GM12878 (cell line): ENCODE data around the gene HK3. TPM values are rescaled to one million over a fixed set of nuclear protein-coding genes. Genes with fewer than 3 reads are reported as not detected.

ENCODE experiments used
- ATAC-seq: fragments of 200-7000 bp; cut with Tn5 transposase; 3 replicates; pipeline ENCODE4 v1.9.1; 2020; ENCODE audit warnings: mild to moderate bottlenecking, moderate library complexity
- BruUV-seq: library from RNA; stranded (reverse); fragments of 400-500 nt; replicated peaks from 2 replicates; lab custom pipeline; 2021; lab: Mats Ljungman, UMichigan
- CTCF ChIA-PET: fragments of 300-600 bp; sonication (Branson Sonifier 250); formaldehyde crosslinking; extraction: SDS; loops from one replicate; lab custom pipeline; 2021; ENCODE audit warnings: inconsistent platforms; lab: Yijun Ruan, JAX
- POLR2A ChIA-PET: fragments of 350-600 bp; formaldehyde crosslinking; extraction: SDS; loops from one replicate; lab custom pipeline; 2021; ENCODE audit warnings: inconsistent platforms; lab: Charles Lee
- RAD21 ChIA-PET: fragments of 300-600 bp; sonication (Branson Sonifier 250); formaldehyde crosslinking; loops from one replicate; lab custom pipeline; 2023; ENCODE audit warnings: antibody characterized with exemption; ENCODE audit not compliant: unreplicated experiment; lab: Charles Lee
- SMC1A ChIA-PET: fragments of 300-600 bp; sonication (Branson Sonifier 250); formaldehyde crosslinking; loops from one replicate; lab custom pipeline; 2023; ENCODE audit not compliant: unreplicated experiment, uncharacterized antibody; lab: Charles Lee
- DNase-seq: peaks from one replicate; pipeline ENCODE4 v3.0.0-alpha.2; 2011; ENCODE audit warnings: low read depth, low spot score
- FAIRE-seq: peaks from 3 replicates; lab custom pipeline; 2011; peaks lifted over from hg19 to GRCh38; lab: Jason Lieb, UNC
- H2AFZ ChIP-seq: 2 replicates; pipeline ENCODE4 v1.6.0; 2011; ENCODE audit warnings: low read depth, low read length, control low read depth; ENCODE audit not compliant: control insufficient read depth
- H3K27ac ChIP-seq: 2 replicates; pipeline ENCODE4 v1.5.1; 2011; ENCODE audit warnings: control low read depth; ENCODE audit not compliant: control insufficient read depth, insufficient read depth
- H3K27me3 ChIP-seq, 2 experiments: replicated peaks in 1 of 2; 2 replicates each; pipeline versions ENCODE4 v1.6.0 to v1.6.1; 2011; ENCODE audit warnings: low read length in 1 of 2; ENCODE audit not compliant: control insufficient read depth in 2 of 2, insufficient read depth in 2 of 2
- H3K36me3 ChIP-seq, 2 experiments: 2 replicates each; pipeline ENCODE4 v1.5.1; 2011; ENCODE audit warnings: low read length in 1 of 2; ENCODE audit not compliant: control insufficient read depth in 2 of 2, insufficient read depth in 2 of 2
- H3K4me1 ChIP-seq: 2 replicates; pipeline ENCODE4 v1.6.1; 2011; ENCODE audit warnings: mild to moderate bottlenecking, low read length, moderate library complexity, mixed read lengths; ENCODE audit not compliant: control insufficient read depth, insufficient read depth
- H3K4me2 ChIP-seq: 2 replicates; pipeline ENCODE4 v1.6.0; 2011; ENCODE audit warnings: control low read depth; ENCODE audit not compliant: control insufficient read depth, insufficient read depth
- H3K4me3 ChIP-seq: fragments of 200-600 bp; sonication (generic); 2 replicates; pipeline ENCODE4 v1.5.1; 2016
- H3K79me2 ChIP-seq: 2 replicates; pipeline ENCODE4 v1.6.0; 2011; ENCODE audit warnings: low read length; ENCODE audit not compliant: control insufficient read depth, insufficient read depth
- H3K9ac ChIP-seq: 2 replicates; pipeline ENCODE4 v1.8.0; 2011; ENCODE audit warnings: low read length, control low read depth, mixed read lengths; ENCODE audit not compliant: control insufficient read depth, insufficient read depth
- H3K9me3 ChIP-seq: replicated peaks from 3 replicates; pipeline ENCODE4 v1.5.1; 2011; ENCODE audit warnings: mild to moderate bottlenecking, low read length; ENCODE audit not compliant: control insufficient read depth, insufficient read depth
- H4K20me1 ChIP-seq: 2 replicates; pipeline ENCODE4 v1.6.0; 2011; ENCODE audit not compliant: control insufficient read depth, insufficient read depth
- CHD1 ChIP-seq: IDR thresholded peaks from 2 replicates; pipeline ENCODE4 v1.6.1; 2012; ENCODE audit warnings: low read depth, low read length, improper control_type of control experiment
- ELK1 ChIP-seq: IDR thresholded peaks from 2 replicates; pipeline ENCODE4 v1.6.1; 2012; ENCODE audit warnings: low read depth, low read length, improper control_type of control experiment
- FOXK2 ChIP-seq: fragments of 450-650 bp; IDR thresholded peaks from 2 replicates; pipeline ENCODE4 v1.6.1; 2017; ENCODE audit warnings: mild to moderate bottlenecking, moderate library complexity
- HDAC2 ChIP-seq: fragments of 200-600 bp; sonication (generic); IDR thresholded peaks from 2 replicates; pipeline ENCODE4 v1.6.1; 2017
- HDAC6 ChIP-seq: fragments of 200-600 bp; sonication (generic); IDR thresholded peaks from one replicate; pipeline ENCODE4 v1.8.0; 2017; ENCODE audit warnings: antibody characterized with exemption; ENCODE audit not compliant: unreplicated experiment
- IRF5 ChIP-seq: fragments of 450-650 bp; IDR thresholded peaks from 2 replicates; pipeline ENCODE4 v1.6.1; 2017; ENCODE audit warnings: borderline replicate concordance
- JUNB ChIP-seq: IDR thresholded peaks from 2 replicates; pipeline ENCODE4 v1.6.1; 2016; ENCODE audit warnings: antibody characterized with exemption, mild to moderate bottlenecking
- MEF2B ChIP-seq: fragments of 450-650 bp; IDR thresholded peaks from 2 replicates; pipeline ENCODE4 v1.6.1; 2018; ENCODE audit warnings: mild to moderate bottlenecking, moderate library complexity; ENCODE audit not compliant: partially characterized antibody, poor library complexity, severe bottlenecking
- NFYB ChIP-seq: IDR thresholded peaks from 2 replicates; pipeline ENCODE4 v1.6.1; 2011; ENCODE audit warnings: low read depth, mild to moderate bottlenecking, low read length, improper control_type of control experiment, moderate library complexity; ENCODE audit not compliant: insufficient read depth
- SMARCA5 ChIP-seq: fragments of 450-650 bp; IDR thresholded peaks from 2 replicates; pipeline ENCODE4 v1.6.1; 2017; ENCODE audit warnings: mild to moderate bottlenecking
- YBX1 ChIP-seq: fragments of 450-650 bp; IDR thresholded peaks from 2 replicates; pipeline ENCODE4 v1.6.1; 2016; ENCODE audit warnings: antibody characterized with exemption
- ZNF622 ChIP-seq: fragments of 450-650 bp; IDR thresholded peaks from 2 replicates; pipeline ENCODE4 v1.6.1; 2017; ENCODE audit warnings: mild to moderate bottlenecking, inconsistent platforms
- WGBS: methylation state at CpG from one replicate; pipeline ENCODE4 v1.1.6; 2016; ENCODE audit warnings: low lambda C conversion rate; ENCODE audit not compliant: insufficient replicate concordance, insufficient coverage; ENCODE audit errors: missing lambda C conversion rate; 5-methylcytosine and 5-hydroxymethylcytosine counted together
- in situ Hi-C: fragments of 300-500 bp; cut with MboI; formaldehyde crosslinking; loops from 9 replicates; pipeline ENCODE4 v1.14.3; 2018; ENCODE audit warnings: mixed read lengths
- intact Hi-C: fragments of 100-400 bp; cut with micrococcal nuclease; formaldehyde crosslinking; loops from one replicate; pipeline ENCODE4 v1.14.2; 2022; ENCODE audit not compliant: unreplicated experiment
- polyA plus RNA-seq, 11 experiments: library from polyadenylated mRNA; depleted of rRNA in 4 of 11; unstranded in 6 of 11; stranded (reverse) in 5 of 11; fragments of >200 nt; fragmentation: Nextera tagmentation in 4 of 11; fragmentation: Illumina TruSeq in 1 of 11; extraction: Ambion mirVana in 4 of 11; extraction: Trizol in 1 of 11; gene quantifications; 1 replicate in 1 of 11; 2 replicates in 10 of 11; pipeline versions ENCODE4 v1.2.1 to v1.2.3, GENCODE V29; 2011 to 2016; ENCODE audit warnings: inconsistent platforms in 2 of 11, missing spikeins in 2 of 11, low read depth in 1 of 11
- total RNA-seq, 4 experiments: library from RNA; depleted of rRNA in 3 of 4; stranded (reverse); fragments of >200 nt in 3 of 4; fragmentation: Illumina TruSeq in 1 of 4; extraction: Trizol in 1 of 4; gene quantifications; 2 replicates each; pipeline versions ENCODE4 v1.2.1 to v1.2.3, GENCODE V29; 2013 to 2021

HK3 gene
- total and polyA plus RNA-seq, 10 of the 15 experiments (the other 5 are each of a cell fraction or from before 2014, with no cell fraction given): 0.13 to 1.3 (median 0.26) TPM; not detected in 4

- TF ChIP-seq ELK1 (no peak), ZNF622 (no peak), JUNB (no peak), IRF5 (no peak), YBX1 (no peak), CHD1 (no peak), HDAC2 (no peak), FOXK2 (no peak), HDAC6 (no peak), NFYB (no peak)
These were observed 47.1 kb downstream of the HK3 start (continued) for GRCh38 chr5:176851871-176852658.

GRCh38 chr5:176851380-176851779 lies 47.8 kb downstream of the HK3 start:
- H3K79me2 ChIP-seq: no peaks in the 10 kb centered on the region
- H3K9me3 ChIP-seq: no peaks in the 10 kb centered on the region
- ChIA-PET SMC1A (no interaction called here), POLR2A (no interaction called here), CTCF (no interaction called here), RAD21 (no interaction called here)
- no peak overlapping the region for H3K9ac ChIP-seq
- in situ Hi-C loops (no loop called here), intact Hi-C loops (no loop called here)
- H3K4me1 ChIP-seq: no peaks in the 10 kb centered on the region
- no peak for DNase-seq
- no peak overlapping the region for H2AFZ ChIP-seq
- WGBS: 43% methylated on average over 12 of the region's 12 CpGs
- FAIRE-seq: no peak
- ATAC-seq: no peak
- H4K20me1 ChIP-seq: no peaks in the 10 kb centered on the region
- TF ChIP-seq NFYB (no peak), MEF2B (no peak), SMARCA5 (no peak)
- no peak overlapping the region for H3K27ac ChIP-seq
- peaks cover 0 to 4% of the 10 kb centered on the region in 2 experiments; a peak in 3 of 4 replicates for H3K27me3 ChIP-seq
- H3K4me2 ChIP-seq: no peak overlapping the region
- H3K4me3 ChIP-seq: no peak overlapping the region
- no peaks in the 10 kb centered on the region for H3K36me3 ChIP-seq
- BruUV-seq: no TSS peak
